SK-N-SH (cell line): Measurements from ENCODE around the gene FLVCR1. TPM values are rescaled to one million over a fixed set of nuclear protein-coding genes. Genes with fewer than 3 reads are reported as not detected.
"Not testable (repeated sequence)": the region's sequence is repeated elsewhere in the genome, so short reads cannot be mapped to it uniquely, and the experiment has no call there.

Experiments used
- CTCF ChIA-PET: fragments of 300-600, 350-600 bp; formaldehyde crosslinking; extraction: SDS; loops from one replicate; lab custom pipeline; 2021; lab: Yijun Ruan, JAX
- POLR2A ChIA-PET: fragments of 350-600 bp; sonication (Branson Sonifier 250); formaldehyde crosslinking; extraction: SDS; loops from one replicate; lab custom pipeline; 2020; ENCODE audit warnings: antibody characterized with exemption, inconsistent platforms; lab: Yijun Ruan, JAX
- DNase-seq: peaks from one replicate; pipeline ENCODE4 v3.0.0; 2012
- H2AFZ ChIP-seq: fragments of 200-600 bp; sonication (generic); 2 replicates; pipeline ENCODE4 v1.8.1; 2016; ENCODE audit warnings: antibody characterized with exemption, mild to moderate bottlenecking, low read depth
- H3F3A ChIP-seq: fragments of 200-600 bp; sonication (generic); replicated peaks from 2 replicates; pipeline ENCODE3; 2016; ENCODE audit warnings: antibody characterized with exemption, mild to moderate bottlenecking; ENCODE audit not compliant: insufficient read depth
- H3K27ac ChIP-seq, 2 experiments: fragments of 200-500 bp in 1 of 2; fragments of 200-600 bp in 1 of 2; sonication (Bioruptor generic) in 1 of 2; sonication (generic), shearing (Covaris generic) in 1 of 2; 2 replicates each; pipeline versions ENCODE4 v1.5.1 to v1.6.1; 2014 to 2016; ENCODE audit warnings: low read depth in 2 of 2, inconsistent platforms in 1 of 2, low read length in 1 of 2, mild to moderate bottlenecking in 1 of 2, mixed read lengths in 1 of 2
- H3K27me3 ChIP-seq: fragments of 200-600 bp; sonication (generic), shearing (Covaris generic); 2 replicates; pipeline ENCODE4 v1.6.1; 2016; ENCODE audit warnings: mixed run types; ENCODE audit not compliant: insufficient read depth
- H3K36me3 ChIP-seq, 2 experiments: fragments of 200-500 bp in 1 of 2; fragments of 200-600 bp in 1 of 2; sonication (Bioruptor generic) in 1 of 2; sonication (generic) in 1 of 2; replicated peaks in 1 of 2; 2 replicates each; pipeline versions ENCODE3 to v1.5.1; 2014 to 2016; ENCODE audit warnings: low read length in 1 of 2, mild to moderate bottlenecking in 1 of 2; ENCODE audit not compliant: insufficient read depth in 2 of 2, control insufficient read depth in 1 of 2
- H3K4me1 ChIP-seq, 2 experiments: fragments of 200-500 bp in 1 of 2; fragments of 200-600 bp in 1 of 2; sonication (Bioruptor generic) in 1 of 2; sonication (generic), shearing (Covaris generic) in 1 of 2; 2 replicates each; pipeline versions ENCODE4 v1.5.1 to v1.6.1; 2014 to 2016; ENCODE audit warnings: low read depth in 1 of 2, low read length in 1 of 2, mixed run types in 1 of 2; ENCODE audit not compliant: insufficient read depth in 2 of 2, control insufficient read depth in 1 of 2
- H3K4me2 ChIP-seq: fragments of 200-600 bp; sonication (generic), shearing (Covaris generic); 2 replicates; pipeline ENCODE4 v1.6.1; 2017; ENCODE audit warnings: mixed run types
- H3K4me3 ChIP-seq, 2 experiments: fragments of 200-500 bp in 1 of 2; fragments of 200-600 bp in 1 of 2; sonication (Bioruptor generic) in 1 of 2; sonication (generic), shearing (Covaris generic) in 1 of 2; 2 replicates each; pipeline versions ENCODE4 v1.5.1 to v1.8.1; 2014 to 2016; ENCODE audit warnings: low read depth in 2 of 2, inconsistent platforms in 1 of 2, low read length in 1 of 2, mild to moderate bottlenecking in 1 of 2, mixed read lengths in 1 of 2, moderate library complexity in 1 of 2
- H3K79me2 ChIP-seq: fragments of 200-600 bp; sonication (generic); 2 replicates; pipeline ENCODE4 v1.8.1; 2017; ENCODE audit warnings: mild to moderate bottlenecking; ENCODE audit not compliant: insufficient read depth
- H3K9ac ChIP-seq: fragments of 200-600 bp; sonication (generic); 2 replicates; pipeline ENCODE4 v1.6.1; 2017; ENCODE audit warnings: mixed run types
- H3K9me2 ChIP-seq: fragments of 200-600 bp; sonication (generic); 2 replicates; pipeline ENCODE4 v1.6.1; 2017; ENCODE audit warnings: mixed run types
- H3K9me3 ChIP-seq: fragments of 200-600 bp; sonication (generic); 2 replicates; pipeline ENCODE4 v1.6.1; 2017; ENCODE audit warnings: mixed run types, mild to moderate bottlenecking, moderate library complexity
- H4K20me1 ChIP-seq: fragments of 200-600 bp; sonication (generic); 2 replicates; pipeline ENCODE4 v1.6.1; 2017; ENCODE audit warnings: mild to moderate bottlenecking, mixed run types; ENCODE audit not compliant: insufficient read depth
- CTCF ChIP-seq: fragments of 200-600 bp; sonication (generic); IDR thresholded peaks from 2 replicates; pipeline ENCODE4 v1.6.1; 2017; ENCODE audit warnings: antibody characterized with exemption, mild to moderate bottlenecking, moderate library complexity
- EP300 ChIP-seq, 2 experiments: IDR thresholded peaks; 2 replicates each; pipeline versions ENCODE4 v1.4.0 to v1.6.1; 2012; ENCODE audit warnings: borderline replicate concordance in 1 of 2, low read depth in 1 of 2, low read length in 1 of 2
- RCOR1 ChIP-seq: fragments of 150-350 bp; IDR thresholded peaks from 2 replicates; pipeline ENCODE4 v1.6.1; 2017; ENCODE audit warnings: antibody characterized with exemption, low read length
- WGBS: methylation state at CpG from one replicate; pipeline ENCODE4 v1.1.6; 2017; ENCODE audit warnings: low lambda C conversion rate; 5-methylcytosine and 5-hydroxymethylcytosine counted together
- polyA plus RNA-seq, 3 experiments: library from polyadenylated mRNA; depleted of rRNA; stranded (reverse); fragments of >200 nt; gene quantifications; 2 replicates each; pipeline ENCODE4 v1.2.3, GENCODE V29; 2012

Gene FLVCR1
- polyA plus RNA-seq, 1 of the 3 experiments (the other 2 are of a cell fraction) = 1.7 TPM

DNA sequence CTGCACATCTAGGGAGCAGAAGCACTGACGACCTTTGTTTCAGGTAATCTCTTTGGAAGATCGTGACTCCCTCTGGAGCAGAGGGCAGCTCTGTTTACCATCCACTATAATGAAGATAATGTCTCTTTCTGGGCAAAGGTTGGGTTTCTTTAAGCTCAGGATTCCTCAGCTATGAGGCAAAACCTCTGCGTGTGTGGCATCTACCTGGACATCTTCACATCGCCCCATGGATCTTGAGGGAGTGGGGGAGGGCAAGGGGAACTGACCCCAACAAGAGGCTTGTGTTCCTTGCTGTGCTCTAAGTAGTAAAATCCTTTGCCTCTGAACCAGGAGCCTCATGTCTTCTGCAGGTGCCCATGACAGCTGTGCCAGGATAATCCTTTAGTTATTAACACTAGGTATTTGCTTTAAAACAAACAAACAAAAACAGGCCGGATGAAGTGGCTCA, 30.2 kb upstream of the FLVCR1 start:
- Histone ChIP-seq H3K9me3 (no peaks in the 10 kb centered on the region), H3K27me3 (no peaks in the 10 kb centered on the region), H4K20me1 (no peaks in the 10 kb centered on the region), H3K4me1 (no peaks in the 10 kb centered on the region), H3K4me3 (no peak overlapping the region), H3K27ac (no peak overlapping the region), H3K4me2 (no peak overlapping the region), H3K36me3 (no peaks in the 10 kb centered on the region), H3K79me2 (no peaks in the 10 kb centered on the region), H3K9ac (no peak overlapping the region), H3F3A (no peaks in the 10 kb centered on the region), H2AFZ (no peak overlapping the region), H3K9me2 (no peaks in the 10 kb centered on the region)
- CTCF ChIA-PET = interaction anchor here (1.1 to 2.3 kb wide), 2 partner anchors 13 to 78 kb away, joined by 6 read pairs; no protein-coding TSS in a partner anchor
- DNase-seq = no peak
- POLR2A ChIA-PET = no interaction called here
- TF ChIP-seq RCOR1 (no peak), EP300 (IDR thresholded peaks at IDR 0.05; ENCODE audit: borderline replicate concordance in 1 of 2, low read depth in 1 of 2, low read length in 1 of 2) (no peak)
- 49% methylated on average over 5 of the region's 5 CpGs for WGBS

GRCh38 chr1:212828395-212828794, 29.7 kb upstream of the FLVCR1 start:
- Histone ChIP-seq H3K4me3 (no peak overlapping the region), H3K9me2 (no peaks in the 10 kb centered on the region), H3K27me3 (no peaks in the 10 kb centered on the region), H3K9me3 (no peaks in the 10 kb centered on the region), H2AFZ (no peak overlapping the region), H3K36me3 (no peaks in the 10 kb centered on the region), H3K79me2 (no peaks in the 10 kb centered on the region), H3K4me1 (no peaks in the 10 kb centered on the region), H3K27ac (no peak overlapping the region), H3K9ac (no peak overlapping the region), H3F3A (no peaks in the 10 kb centered on the region), H4K20me1 (no peaks in the 10 kb centered on the region), H3K4me2 (no peak overlapping the region)
- no peak for DNase-seq
- ChIA-PET POLR2A (interaction anchor here (0.5 kb wide), 1 partner anchor 670 kb away, joined by 3 read pairs; no protein-coding TSS in a partner anchor), CTCF (interaction anchor here (1.1 to 2.3 kb wide), 2 partner anchors 13 to 79 kb away, joined by 6 read pairs; no protein-coding TSS in a partner anchor)
- WGBS = 66% methylated on average over 2 of the region's 2 CpGs
- no peak for TF ChIP-seq CTCF

- H2AFZ ChIP-seq, H3K4me2 ChIP-seq, H4K20me1 ChIP-seq, H3K27me3 ChIP-seq, H3K36me3 ChIP-seq, H3F3A ChIP-seq, DNase-seq, H3K79me2 ChIP-seq, H3K9ac ChIP-seq, H3K27ac ChIP-seq, H3K9me2 ChIP-seq, H3K4me3 ChIP-seq, H3K4me1 ChIP-seq, H3K9me3 ChIP-seq: not testable (repeated sequence)
- WGBS = 82% methylated on average over 8 of the region's 8 CpGs
- POLR2A ChIA-PET = interaction anchor here (1.2 kb wide), 1 partner anchor 24 kb away, joined by 3 read pairs; the partner anchor contains the start of gene FLVCR1
- CTCF ChIA-PET = interaction anchor here (0.7 to 1.3 kb wide), 2 partner anchors 25 to 57 kb away, joined by 3 read pairs; partner anchors contain the start of gene FLVCR1
Observed at GRCh38 chr1:212833211-212834207, 24.6 kb upstream of the FLVCR1 start.
